GM23248 (cell line): Measurements from ENCODE around the gene CCDC9. TPM values are rescaled to one million over a fixed set of nuclear protein-coding genes. Genes with fewer than 3 reads are reported as not detected.
"Not testable (repeated sequence)": the region's sequence is repeated elsewhere in the genome, so short reads cannot be mapped to it uniquely, and the experiment has no call there.

Experiments
- DNase-seq: peaks from one replicate; pipeline ENCODE4 v3.0.0-alpha.2; 2015
- H2AFZ ChIP-seq: fragments of 200-600 bp; sonication (generic); 2 replicates; pipeline ENCODE4 v1.6.1; 2016; ENCODE audit warnings: antibody characterized with exemption
- H3F3A ChIP-seq: fragments of 200-600 bp; sonication (generic); 2 replicates; pipeline ENCODE4 v1.6.1; 2016; ENCODE audit warnings: mild to moderate bottlenecking, antibody characterized with exemption, mixed run types; ENCODE audit not compliant: insufficient read depth
- H3K27ac ChIP-seq: fragments of 200-600 bp; sonication (generic); 2 replicates; pipeline ENCODE4 v1.5.1; 2016; ENCODE audit warnings: mild to moderate bottlenecking
- H3K27me3 ChIP-seq: fragments of 200-600 bp; sonication (generic); replicated peaks from 2 replicates; pipeline ENCODE4 v1.6.1; 2016; ENCODE audit warnings: mild to moderate bottlenecking; ENCODE audit not compliant: insufficient read depth
- H3K36me3 ChIP-seq: fragments of 200-600 bp; sonication (generic); 2 replicates; pipeline ENCODE4 v1.6.1; 2016; ENCODE audit warnings: low read depth, mild to moderate bottlenecking
- H3K4me1 ChIP-seq: fragments of 200-600 bp; sonication (generic); 2 replicates; pipeline ENCODE4 v1.6.1; 2016; ENCODE audit warnings: mild to moderate bottlenecking; ENCODE audit not compliant: insufficient read depth
- H3K4me2 ChIP-seq: fragments of 200-600 bp; sonication (generic); one replicate; pipeline ENCODE4 v1.6.1; 2016; ENCODE audit warnings: mild to moderate bottlenecking; ENCODE audit not compliant: unreplicated experiment
- H3K4me3 ChIP-seq: fragments of 200-600 bp; sonication (generic); 2 replicates; pipeline ENCODE4 v1.5.1; 2016; ENCODE audit warnings: mild to moderate bottlenecking
- H3K79me2 ChIP-seq: fragments of 200-600 bp; sonication (generic); 2 replicates; pipeline ENCODE4 v1.6.1; 2016; ENCODE audit warnings: mild to moderate bottlenecking; ENCODE audit not compliant: insufficient read depth
- H3K9ac ChIP-seq: fragments of 200-600 bp; sonication (generic); 2 replicates; pipeline ENCODE4 v1.6.1; 2016; ENCODE audit warnings: mild to moderate bottlenecking
- H3K9me2 ChIP-seq: fragments of 200-600 bp; sonication (generic); 2 replicates; pipeline ENCODE4 v1.6.1; 2016; ENCODE audit warnings: mixed run types, mild to moderate bottlenecking, moderate library complexity; ENCODE audit not compliant: insufficient read depth
- H3K9me3 ChIP-seq: fragments of 200-600 bp; sonication (generic); one replicate; pipeline ENCODE4 v1.6.1; 2017; ENCODE audit warnings: low read depth
- H4K20me1 ChIP-seq: fragments of 200-600 bp; sonication (generic); 2 replicates; pipeline ENCODE4 v1.6.0; 2016; ENCODE audit not compliant: insufficient read depth
- EZH2 ChIP-seq: fragments of 200-600 bp; sonication (generic); IDR thresholded peaks from 2 replicates; pipeline ENCODE4 v1.6.1; 2018; ENCODE audit warnings: antibody characterized with exemption, mild to moderate bottlenecking; ENCODE audit not compliant: insufficient read depth, poor library complexity, severe bottlenecking
- EZH2phosphoT487 ChIP-seq: fragments of 200-600 bp; sonication (generic); IDR thresholded peaks from 2 replicates; pipeline ENCODE4 v1.6.1; 2018; ENCODE audit warnings: antibody characterized with exemption, moderate library complexity, mild to moderate bottlenecking, low read depth; ENCODE audit not compliant: insufficient read depth
- WGBS, 2 experiments: methylation state at CpG; one replicate each; pipeline ENCODE4 v1.1.6; 2015 to 2017; ENCODE audit warnings: low lambda C conversion rate in 2 of 2, low coverage in 1 of 2; ENCODE audit errors: missing lambda C conversion rate in 2 of 2; 5-methylcytosine and 5-hydroxymethylcytosine counted together
- in situ Hi-C: fragments of 300-500 bp; cut with MboI; formaldehyde crosslinking; loops from 2 replicates; pipeline ENCODE4 v1.15.0; 2020
- polyA plus RNA-seq: library from polyadenylated mRNA; unstranded; fragments of >200 nt; fragmentation: Nextera tagmentation; extraction: Ambion mirVana; gene quantifications from 2 replicates; pipeline ENCODE4 v1.2.1, GENCODE V29; 2016
- total RNA-seq: library from RNA; depleted of rRNA; stranded (reverse); fragments of >200 nt; shearing (Covaris generic); gene quantifications from 2 replicates; pipeline ENCODE4 v1.2.3, GENCODE V29; 2014

CCDC9 gene
- total and polyA plus RNA-seq, 2 experiments from 2014 or later = 4.1 to 11.1 TPM

DNA sequence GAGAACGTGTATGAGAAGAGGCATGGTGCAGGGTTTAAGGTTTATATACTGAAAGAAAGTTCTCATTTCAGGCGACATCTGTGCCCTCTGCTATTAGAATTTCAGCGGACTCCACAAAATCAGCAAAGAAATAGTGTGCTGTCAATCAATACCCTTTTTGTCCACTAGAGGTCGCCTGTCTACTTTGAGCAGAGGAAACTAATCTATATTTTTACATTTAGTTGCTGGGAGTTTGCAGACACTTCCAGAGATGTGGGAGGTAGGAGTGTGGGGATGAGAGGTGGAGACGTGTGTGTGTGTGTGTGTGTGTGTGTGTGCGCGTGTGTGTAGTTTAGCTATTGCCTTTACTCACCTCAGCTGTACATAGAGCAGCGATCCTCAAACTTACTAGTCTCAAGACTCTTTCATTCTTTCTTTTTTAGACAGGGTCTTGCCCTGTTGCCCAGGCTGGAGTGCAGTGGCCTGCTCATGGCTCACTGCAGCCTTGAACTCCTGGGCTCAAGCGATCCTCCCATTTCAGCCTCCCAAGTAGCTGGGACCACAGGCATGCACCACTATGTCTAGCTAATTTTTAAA, 28.1 kb downstream of the CCDC9 start:
- Histone ChIP-seq H3K4me1 (peaks cover 4% of the 10 kb centered on the region), H2AFZ (no peak overlapping the region), H3K4me2 (no peak overlapping the region), H3K79me2 (no peaks in the 10 kb centered on the region), H3K9me2 (no peaks in the 10 kb centered on the region), H3K4me3 (no peak overlapping the region), H4K20me1 (no peaks in the 10 kb centered on the region), H3K36me3 (no peaks in the 10 kb centered on the region), H3F3A (peaks cover 16% of the 10 kb centered on the region), H3K9ac (no peak overlapping the region), H3K9me3 (no peaks in the 10 kb centered on the region), H3K27ac (no peak overlapping the region), H3K27me3 (no peaks in the 10 kb centered on the region)
- no peak for TF ChIP-seq EZH2
- no peak for TF ChIP-seq EZH2phosphoT487
- peak; percentile 53 for DNase-seq
- 19 to 20% methylated on average over 9 of the region's 9 CpGs for WGBS, 2 experiments
- in situ Hi-C loops = no loop called here

DNA sequence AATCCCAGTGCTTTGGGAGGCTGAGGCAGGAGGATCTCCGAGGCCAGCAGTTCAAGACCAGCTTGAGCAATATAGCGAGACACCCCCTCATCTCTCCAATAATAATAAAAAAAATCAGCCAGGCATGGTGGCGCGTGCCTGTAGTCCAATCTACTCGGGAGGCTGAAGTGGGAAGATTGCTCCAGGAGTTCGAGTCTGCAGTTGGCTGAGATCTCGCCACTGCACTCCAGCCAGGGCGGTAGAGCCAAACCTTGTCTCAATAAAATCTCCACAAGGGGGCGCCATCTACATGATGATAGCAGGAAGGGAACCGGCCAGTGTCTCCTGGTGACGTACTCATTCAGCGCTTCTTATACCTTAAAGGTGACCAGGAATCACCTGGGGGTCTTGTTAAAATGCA, 39.7 kb downstream of the CCDC9 start:
- H3K4me3 ChIP-seq = no peak overlapping the region
- no peak overlapping the region for H3K9ac ChIP-seq
- DNase-seq = peak; percentile 89
- in situ Hi-C loops = loop anchor here (10.0 kb wide), 2 partner anchors 89 to 409 kb away; no protein-coding TSS in a partner anchor
- no peaks in the 10 kb centered on the region for H4K20me1 ChIP-seq
- no peak overlapping the region for H3K4me2 ChIP-seq
- TF ChIP-seq EZH2 (no peak), EZH2phosphoT487 (no peak)
- 19 to 20% methylated on average over 12 of the region's 12 CpGs for WGBS, 2 experiments
- H2AFZ ChIP-seq = no peak overlapping the region
- no peaks in the 10 kb centered on the region for H3K79me2 ChIP-seq
- H3K27me3 ChIP-seq = no peaks in the 10 kb centered on the region
- H3K9me2 ChIP-seq = no peaks in the 10 kb centered on the region
- no peak overlapping the region for H3K27ac ChIP-seq
- H3K4me1 ChIP-seq = no peaks in the 10 kb centered on the region
- H3F3A ChIP-seq = no peaks in the 10 kb centered on the region
- no peaks in the 10 kb centered on the region for H3K36me3 ChIP-seq
- no peaks in the 10 kb centered on the region for H3K9me3 ChIP-seq

DNA sequence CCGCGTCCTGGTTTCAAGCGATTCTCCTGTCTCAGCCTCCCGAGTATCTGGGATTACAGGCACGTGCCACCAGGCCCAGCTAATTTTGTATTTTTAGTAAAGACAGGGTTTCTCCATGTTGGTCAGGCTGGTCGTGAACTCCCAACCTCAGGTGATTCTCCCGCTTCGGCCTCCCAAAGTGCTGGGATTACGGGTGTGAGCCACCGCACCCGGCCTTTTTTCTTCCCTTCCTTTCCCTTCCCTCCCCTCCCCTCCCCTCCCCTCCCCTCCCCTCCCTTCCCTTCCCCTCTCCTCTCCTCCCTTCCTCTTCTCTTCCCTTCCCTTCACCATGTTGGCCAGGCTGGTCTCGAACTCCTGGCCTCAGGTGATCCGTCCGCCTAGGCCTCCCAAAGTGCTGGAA, 44.5 kb downstream of the CCDC9 start:
- H3K4me3 ChIP-seq, H3K4me2 ChIP-seq, H3K27ac ChIP-seq, H3K36me3 ChIP-seq, H3K4me1 ChIP-seq, in situ Hi-C loops, H2AFZ ChIP-seq, H3K9ac ChIP-seq, H3K9me3 ChIP-seq, DNase-seq, H3K9me2 ChIP-seq, H3K79me2 ChIP-seq, H3K27me3 ChIP-seq, H4K20me1 ChIP-seq, H3F3A ChIP-seq: not testable (repeated sequence)
- 94 to 95% methylated on average over 8 to 14 of the region's 14 CpGs for WGBS, 2 experiments

DNA sequence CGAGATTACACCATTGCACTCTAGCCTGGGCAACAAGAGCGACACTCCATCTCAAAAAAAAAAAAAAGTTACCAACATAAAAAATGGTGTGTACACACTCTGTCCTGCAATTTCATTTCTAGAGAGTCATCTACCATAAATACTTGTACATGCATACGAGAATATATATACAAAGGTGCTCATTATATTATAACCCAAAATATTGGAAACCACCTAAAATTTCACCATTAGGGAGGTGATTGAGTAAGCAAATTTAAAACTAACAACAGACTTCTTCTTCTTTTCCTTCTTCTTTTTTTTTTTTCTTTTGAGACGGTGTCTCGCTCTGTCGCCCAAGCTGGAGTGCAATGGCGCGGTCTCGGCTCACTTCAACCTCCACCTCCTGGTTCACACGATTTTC, 45.9 kb downstream of the CCDC9 start:
- no peaks in the 10 kb centered on the region for H4K20me1 ChIP-seq
- no peaks in the 10 kb centered on the region for H3K36me3 ChIP-seq
- no peaks in the 10 kb centered on the region for H3K79me2 ChIP-seq
- in situ Hi-C loops = no loop called here
- 89 to 95% methylated on average over 10 of the region's 10 CpGs for WGBS, 2 experiments
- no peaks in the 10 kb centered on the region for H3K9me2 ChIP-seq
- TF ChIP-seq EZH2 (no peak), EZH2phosphoT487 (no peak)
- no peak overlapping the region for H3K9ac ChIP-seq
- peaks cover 6% of the 10 kb centered on the region for H3K4me1 ChIP-seq
- no peaks in the 10 kb centered on the region for H3K9me3 ChIP-seq
- no peak overlapping the region for H3K4me2 ChIP-seq
- H3K27ac ChIP-seq = no peak overlapping the region
- H2AFZ ChIP-seq = no peak overlapping the region
- H3K4me3 ChIP-seq = no peak overlapping the region
- no peak for DNase-seq
- no peaks in the 10 kb centered on the region for H3F3A ChIP-seq
- no peaks in the 10 kb centered on the region for H3K27me3 ChIP-seq

DNA sequence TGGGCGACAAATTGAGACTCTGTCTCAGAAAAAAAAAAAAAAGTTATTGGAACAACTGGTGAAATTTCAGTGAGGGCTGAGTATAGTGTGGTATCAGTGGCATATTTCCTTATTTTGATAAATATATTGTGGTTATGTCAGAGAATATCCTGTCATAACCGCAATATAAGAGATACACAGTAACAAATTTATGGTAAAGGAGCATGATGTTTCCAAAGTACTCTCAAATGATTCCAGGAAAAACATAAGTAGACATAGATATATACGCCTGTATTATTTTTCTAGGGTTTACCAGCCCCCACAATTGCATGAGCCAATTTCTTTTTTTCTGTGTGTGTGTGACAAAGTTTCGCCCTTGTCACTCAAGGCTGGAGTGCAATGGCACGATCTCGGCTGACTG, 47.6 kb downstream of the CCDC9 start:
- H3F3A ChIP-seq = no peaks in the 10 kb centered on the region
- WGBS, 2 experiments = 90 to 94% methylated on average over 6 of the region's 6 CpGs
- no peak overlapping the region for H3K9ac ChIP-seq
- H3K27me3 ChIP-seq = no peaks in the 10 kb centered on the region
- in situ Hi-C loops = no loop called here
- no peak overlapping the region for H2AFZ ChIP-seq
- H3K9me3 ChIP-seq = no peaks in the 10 kb centered on the region
- DNase-seq = no peak
- no peaks in the 10 kb centered on the region for H3K79me2 ChIP-seq
- H3K27ac ChIP-seq = no peak overlapping the region
- no peaks in the 10 kb centered on the region for H3K9me2 ChIP-seq
- TF ChIP-seq EZH2phosphoT487 = no peak
- no peak for TF ChIP-seq EZH2
- H3K4me3 ChIP-seq = no peak overlapping the region
- H3K36me3 ChIP-seq = no peaks in the 10 kb centered on the region
- peaks cover 12% of the 10 kb centered on the region for H3K4me1 ChIP-seq
- no peak overlapping the region for H3K4me2 ChIP-seq
- no peaks in the 10 kb centered on the region for H4K20me1 ChIP-seq
